HG03135 (cell line): Measurements from ENCODE around the gene GLMN.

Experiments used
- ATAC-seq: cut with Tn5 transposase; IDR thresholded peaks from one replicate; pipeline ENCODE4 v1.9.1; 2021; ENCODE audit warnings: mild to moderate bottlenecking, moderate library complexity; ENCODE audit not compliant: unreplicated experiment

The GLMN gene

GRCh38 chr1:92298573-92299476 lies at the start of gene GLMN, which contains the start of gene RPAP2:
Gene GLMN, minus strand, starts transcription at chr1:92298987. Its CDS starts 988 bp downstream, at chr1:92297999.
Gene RPAP2, plus strand, starts transcription at chr1:92299059. Its CDS starts 15 bp downstream, at chr1:92299074.
- peak; percentile 98 for ATAC-seq

GRCh38 chr1:92346866-92347640 lies 48.3 kb upstream of the GLMN start:
- no peak for ATAC-seq

- no peak for ATAC-seq
Measured at GRCh38 chr1:92343061-92343460, 44.3 kb upstream of the GLMN start.

GRCh38 chr1:92342401-92342800 lies 43.6 kb upstream of the GLMN start:
- ATAC-seq = no peak

GRCh38 chr1:92340154-92340553 lies 41.4 kb upstream of the GLMN start:
- ATAC-seq = no peak

GRCh38 chr1:92333668-92334067 lies 34.9 kb upstream of the GLMN start:
- no peak for ATAC-seq

- no peak for ATAC-seq
Measured at GRCh38 chr1:92329347-92330129, 30.8 kb upstream of the GLMN start.

- no peak for ATAC-seq
Measured at GRCh38 chr1:92327794-92328193, 29.0 kb upstream of the GLMN start.

GRCh38 chr1:92326681-92327080 lies 27.9 kb upstream of the GLMN start:
- no peak for ATAC-seq

GRCh38 chr1:92324784-92325183 lies 26.0 kb upstream of the GLMN start:
- no peak for ATAC-seq

GRCh38 chr1:92323473-92324453 lies 25.0 kb upstream of the GLMN start:
- ATAC-seq = no peak

GRCh38 chr1:92317836-92318493 lies 19.2 kb upstream of the GLMN start:
- ATAC-seq = no peak

- no peak for ATAC-seq
Measured at GRCh38 chr1:92315766-92316599, 17.2 kb upstream of the GLMN start.

GRCh38 chr1:92314024-92314423 lies 15.2 kb upstream of the GLMN start:
- no peak for ATAC-seq

GRCh38 chr1:92310185-92310597 lies 11.4 kb upstream of the GLMN start:
- no peak for ATAC-seq

GRCh38 chr1:92307980-92308379 lies 9.2 kb upstream of the GLMN start:
- ATAC-seq = no peak

GRCh38 chr1:92306020-92306419 lies 7.2 kb upstream of the GLMN start:
- ATAC-seq = no peak

- no peak for ATAC-seq
Measured at GRCh38 chr1:92301021-92301420, 2.2 kb upstream of the GLMN start.
